Measurements from ENCODE around the gene PRKAB1. TPM values are rescaled to one million over a fixed set of nuclear protein-coding genes. Genes with fewer than 3 reads are reported as not detected.

Gene PRKAB1
- total RNA-seq, 1 donor from 2014 or later = 22.7 TPM

- Histone ChIP-seq H3K4me3 (ENCODE audit: insufficient read depth, low read depth, low read length) (no peak overlapping the region), H4K20me1 (ENCODE audit: insufficient read depth, low read length) (no peaks in the 10 kb centered on the region), H3K9ac (ENCODE audit: low read length) (no peak overlapping the region), H3K27me3 (ENCODE audit: insufficient read depth, low read length) (peaks cover 3% of the 10 kb centered on the region), H3K4me1 (ENCODE audit: insufficient read depth, low read length) (peaks cover 5% of the 10 kb centered on the region), H3K79me2 (ENCODE audit: insufficient read depth, low read length) (peaks cover 12% of the 10 kb centered on the region), H3K9me3 (ENCODE audit: insufficient read depth, low read depth, low read length) (no peaks in the 10 kb centered on the region), H3K27ac (ENCODE audit: low read depth, low read length) (no peak overlapping the region), H2AFZ (ENCODE audit: low read depth, low read length) (no peak overlapping the region), H3K36me3 (ENCODE audit: insufficient read depth, low read length) (no peaks in the 10 kb centered on the region), H3K4me2 (ENCODE audit: low read length) (no peak overlapping the region)
- no peaks in the 10 kb centered on the region for H3K9me3 Mint-ChIP-seq (ENCODE audit: unreplicated experiment)
- no peak overlapping the region for H3K27ac Mint-ChIP-seq (ENCODE audit: unreplicated experiment)
- DNase-seq (ENCODE audit: low read depth) (no peak), FAIRE-seq (no peak)
- peaks cover 3% of the 10 kb centered on the region for H3K4me1 Mint-ChIP-seq (ENCODE audit: low read depth, unreplicated experiment)
- H3K27me3 Mint-ChIP-seq (ENCODE audit: low read depth, unreplicated experiment) = peaks cover 3% of the 10 kb centered on the region
- TF ChIP-seq CTCF (IDR thresholded peaks at IDR 0.05; ENCODE audit: insufficient read depth, low read depth, low read length) (no peak), EZH2 (IDR thresholded peaks at IDR 0.05; ENCODE audit: insufficient read depth, low read length) (no peak)
- no peak overlapping the region for H3K4me3 Mint-ChIP-seq (ENCODE audit: unreplicated experiment)
- no peaks in the 10 kb centered on the region for H3K36me3 Mint-ChIP-seq (ENCODE audit: low read depth, unreplicated experiment)
These were observed 3.3 kb upstream of the PRKAB1 start for GRCh38 chr12:119664642-119665041.

- no peak for FAIRE-seq
- Histone ChIP-seq H4K20me1 (ENCODE audit: insufficient read depth, low read length) (no peaks in the 10 kb centered on the region), H3K4me1 (ENCODE audit: insufficient read depth, low read length) (peaks cover 5% of the 10 kb centered on the region), H3K9me3 (ENCODE audit: insufficient read depth, low read depth, low read length) (no peaks in the 10 kb centered on the region), H2AFZ (ENCODE audit: low read depth, low read length) (no peak overlapping the region), H3K4me2 (ENCODE audit: low read length) (no peak overlapping the region), H3K36me3 (ENCODE audit: insufficient read depth, low read length) (no peaks in the 10 kb centered on the region), H3K27ac (ENCODE audit: low read depth, low read length) (no peak overlapping the region), H3K27me3 (ENCODE audit: insufficient read depth, low read length) (peaks cover 3% of the 10 kb centered on the region), H3K4me3 (ENCODE audit: insufficient read depth, low read depth, low read length) (no peak overlapping the region), H3K79me2 (ENCODE audit: insufficient read depth, low read length) (peaks cover 19% of the 10 kb centered on the region), H3K9ac (ENCODE audit: low read length) (no peak overlapping the region)
- no peak for DNase-seq (ENCODE audit: low read depth)
- no peak for TF ChIP-seq EZH2 (IDR thresholded peaks at IDR 0.05; ENCODE audit: insufficient read depth, low read length)
- TF ChIP-seq CTCF (IDR thresholded peaks at IDR 0.05; ENCODE audit: insufficient read depth, low read depth, low read length) = no peak
- H3K27ac Mint-ChIP-seq (ENCODE audit: unreplicated experiment) = no peak overlapping the region
- no peaks in the 10 kb centered on the region for H3K9me3 Mint-ChIP-seq (ENCODE audit: unreplicated experiment)
- H3K27me3 Mint-ChIP-seq (ENCODE audit: low read depth, unreplicated experiment) = peaks cover 2% of the 10 kb centered on the region
- H3K4me1 Mint-ChIP-seq (ENCODE audit: low read depth, unreplicated experiment) = peaks cover 5% of the 10 kb centered on the region
- H3K36me3 Mint-ChIP-seq (ENCODE audit: low read depth, unreplicated experiment) = no peaks in the 10 kb centered on the region
- no peak overlapping the region for H3K4me3 Mint-ChIP-seq (ENCODE audit: unreplicated experiment)
These were observed 2.6 kb upstream of the PRKAB1 start for GRCh38 chr12:119665164-119665929.

GRCh38 chr12:119666226-119666795, 1.6 kb upstream of the PRKAB1 start:
- Histone ChIP-seq H3K27ac (ENCODE audit: low read depth, low read length) (no peak overlapping the region), H3K4me1 (ENCODE audit: insufficient read depth, low read length) (peaks cover 5% of the 10 kb centered on the region), H3K9me3 (ENCODE audit: insufficient read depth, low read depth, low read length) (no peaks in the 10 kb centered on the region), H3K4me2 (ENCODE audit: low read length) (no peak overlapping the region), H2AFZ (ENCODE audit: low read depth, low read length) (no peak overlapping the region), H4K20me1 (ENCODE audit: insufficient read depth, low read length) (peaks cover 4% of the 10 kb centered on the region), H3K9ac (ENCODE audit: low read length) (no peak overlapping the region), H3K4me3 (ENCODE audit: insufficient read depth, low read depth, low read length) (no peak overlapping the region), H3K36me3 (ENCODE audit: insufficient read depth, low read length) (no peaks in the 10 kb centered on the region), H3K27me3 (ENCODE audit: insufficient read depth, low read length) (peaks cover 3% of the 10 kb centered on the region), H3K79me2 (ENCODE audit: insufficient read depth, low read length) (peaks cover 26% of the 10 kb centered on the region)
- no peaks in the 10 kb centered on the region for H3K9me3 Mint-ChIP-seq (ENCODE audit: unreplicated experiment)
- H3K4me3 Mint-ChIP-seq (ENCODE audit: unreplicated experiment) = no peak overlapping the region
- peaks cover 2% of the 10 kb centered on the region for H3K27me3 Mint-ChIP-seq (ENCODE audit: low read depth, unreplicated experiment)
- TF ChIP-seq EZH2 (IDR thresholded peaks at IDR 0.05; ENCODE audit: insufficient read depth, low read length) (no peak), CTCF (IDR thresholded peaks at IDR 0.05; ENCODE audit: insufficient read depth, low read depth, low read length) (no peak)
- H3K4me1 Mint-ChIP-seq (ENCODE audit: low read depth, unreplicated experiment) = peaks cover 5% of the 10 kb centered on the region
- no peak for DNase-seq (ENCODE audit: low read depth)
- no peak for FAIRE-seq
- no peaks in the 10 kb centered on the region for H3K36me3 Mint-ChIP-seq (ENCODE audit: low read depth, unreplicated experiment)
- H3K27ac Mint-ChIP-seq (ENCODE audit: unreplicated experiment) = no peak overlapping the region
